NT2/D1 (cell line): Measurements from ENCODE around the gene CD248.

Experiments
- SUZ12 ChIP-seq: IDR thresholded peaks from 2 replicates; pipeline ENCODE4 v1.6.1; 2011; ENCODE audit not compliant: insufficient read length, insufficient read depth; ENCODE audit errors: extremely low read depth
- YY1 ChIP-seq: IDR thresholded peaks from 2 replicates; pipeline ENCODE4 v1.6.1; 2011; ENCODE audit not compliant: insufficient read length, insufficient read depth
- ZNF274 ChIP-seq: IDR thresholded peaks from 2 replicates; pipeline ENCODE4 v1.6.1; 2011; ENCODE audit warnings: mild to moderate bottlenecking, low read depth, low read length

- TF ChIP-seq YY1 (no peak), ZNF274 (no peak), SUZ12 (no peak)
Measured at GRCh38 chr11:66345316-66345649, 28.4 kb upstream of the CD248 start.
